HG03139 (cell line): ENCODE results near the gene ZNF346.

Experiments used
- ATAC-seq: cut with Tn5 transposase; IDR thresholded peaks from one replicate; pipeline ENCODE4 v1.9.1; 2021; ENCODE audit not compliant: unreplicated experiment

ZNF346 gene

GRCh38 chr5:177113566-177114424 is 91.3 kb downstream of the ZNF346 start:
- ATAC-seq, result no peak

- peak; percentile 82 for ATAC-seq
Observed at GRCh38 chr5:177116631-177117373, 94.3 kb downstream of the ZNF346 start.

- no peak for ATAC-seq
Observed at GRCh38 chr5:177117441-177118045, 95.0 kb downstream of the ZNF346 start.

- no peak for ATAC-seq
Observed at GRCh38 chr5:177122566-177122965, 100.1 kb downstream of the ZNF346 start.

- ATAC-seq, result no peak
Observed at GRCh38 chr5:177123789-177124485, 101.4 kb downstream of the ZNF346 start.

- ATAC-seq, result no peak
Observed at GRCh38 chr5:177124486-177124991, 102.0 kb downstream of the ZNF346 start.

- no peak for ATAC-seq
Observed at GRCh38 chr5:177126771-177127170, 104.3 kb downstream of the ZNF346 start.

GRCh38 chr5:177128551-177128981 is 106.1 kb downstream of the ZNF346 start:
- no peak for ATAC-seq

GRCh38 chr5:177130211-177131018 is 107.9 kb downstream of the ZNF346 start:
- no peak for ATAC-seq
